GM21576 (cell line): ENCODE data around the gene ABHD17A.

Experiments used
- ATAC-seq: cut with Tn5 transposase; IDR thresholded peaks from one replicate; pipeline ENCODE4 v1.9.1; 2021; ENCODE audit warnings: mild to moderate bottlenecking, moderate library complexity; ENCODE audit not compliant: unreplicated experiment

The ABHD17A gene

DNA sequence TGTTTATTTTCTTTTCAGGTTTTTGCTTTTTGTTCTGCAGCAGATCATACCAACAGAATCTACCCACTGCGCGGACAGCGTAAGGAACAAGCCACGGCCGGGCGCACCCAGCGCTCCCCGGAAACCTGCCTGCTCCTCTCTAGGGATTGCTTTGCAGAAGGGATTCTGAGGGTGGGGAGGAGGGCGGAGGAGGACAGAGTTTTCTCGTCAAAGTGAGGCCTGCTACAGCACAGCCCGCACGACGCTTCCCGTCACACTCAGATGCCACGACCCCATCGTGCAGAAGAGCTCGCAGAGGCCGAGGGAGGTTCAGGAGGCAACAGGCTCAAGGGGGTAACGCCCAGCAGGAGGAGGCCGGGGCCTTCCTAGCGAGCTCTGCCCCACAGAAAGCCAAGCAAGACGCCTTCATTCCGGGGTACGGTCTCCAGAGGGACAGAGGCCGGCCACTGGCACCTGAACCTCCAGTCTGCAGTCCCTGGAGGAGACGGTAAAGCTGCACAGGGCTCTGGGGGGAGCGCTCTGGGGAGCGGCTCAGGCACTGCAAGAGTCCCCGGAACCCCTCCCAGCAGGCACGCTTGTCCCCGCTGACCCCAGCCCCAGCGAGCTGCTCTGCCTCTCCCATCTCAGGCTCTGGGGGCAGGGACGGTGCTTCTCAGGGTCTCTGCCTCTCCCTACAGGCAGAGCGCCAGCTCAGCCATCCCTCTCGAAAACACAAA, 43.9 kb downstream of the ABHD17A start:
- ATAC-seq = no peak

DNA sequence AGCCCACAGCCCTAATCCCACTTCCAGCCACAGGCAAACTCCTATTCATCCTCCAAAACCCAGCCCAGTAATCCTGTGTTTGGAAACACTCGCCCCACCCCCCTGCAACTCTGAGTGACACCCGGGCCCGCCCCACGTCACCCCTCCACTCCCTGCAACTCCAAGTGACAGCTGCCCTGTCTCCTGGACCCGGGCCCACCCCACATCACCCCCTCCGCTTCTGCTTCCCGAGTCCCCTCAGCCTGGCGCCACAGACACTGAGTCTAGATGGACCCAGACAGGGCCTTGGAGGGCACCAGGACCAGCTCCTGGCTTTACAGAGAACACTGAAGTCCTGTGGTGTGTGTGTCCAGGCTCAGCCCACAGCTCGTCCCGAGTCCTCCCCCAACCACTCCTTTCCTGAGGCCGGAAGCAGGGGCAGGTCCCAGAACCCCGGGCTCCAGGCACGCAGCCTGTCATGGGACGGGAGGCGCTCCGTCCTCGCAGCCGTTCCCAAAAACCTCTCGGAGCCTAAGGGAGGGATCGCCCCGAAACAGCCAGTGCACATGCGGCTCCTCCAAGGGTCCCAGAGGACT, 44.7 kb downstream of the ABHD17A start:
- ATAC-seq = no peak

DNA sequence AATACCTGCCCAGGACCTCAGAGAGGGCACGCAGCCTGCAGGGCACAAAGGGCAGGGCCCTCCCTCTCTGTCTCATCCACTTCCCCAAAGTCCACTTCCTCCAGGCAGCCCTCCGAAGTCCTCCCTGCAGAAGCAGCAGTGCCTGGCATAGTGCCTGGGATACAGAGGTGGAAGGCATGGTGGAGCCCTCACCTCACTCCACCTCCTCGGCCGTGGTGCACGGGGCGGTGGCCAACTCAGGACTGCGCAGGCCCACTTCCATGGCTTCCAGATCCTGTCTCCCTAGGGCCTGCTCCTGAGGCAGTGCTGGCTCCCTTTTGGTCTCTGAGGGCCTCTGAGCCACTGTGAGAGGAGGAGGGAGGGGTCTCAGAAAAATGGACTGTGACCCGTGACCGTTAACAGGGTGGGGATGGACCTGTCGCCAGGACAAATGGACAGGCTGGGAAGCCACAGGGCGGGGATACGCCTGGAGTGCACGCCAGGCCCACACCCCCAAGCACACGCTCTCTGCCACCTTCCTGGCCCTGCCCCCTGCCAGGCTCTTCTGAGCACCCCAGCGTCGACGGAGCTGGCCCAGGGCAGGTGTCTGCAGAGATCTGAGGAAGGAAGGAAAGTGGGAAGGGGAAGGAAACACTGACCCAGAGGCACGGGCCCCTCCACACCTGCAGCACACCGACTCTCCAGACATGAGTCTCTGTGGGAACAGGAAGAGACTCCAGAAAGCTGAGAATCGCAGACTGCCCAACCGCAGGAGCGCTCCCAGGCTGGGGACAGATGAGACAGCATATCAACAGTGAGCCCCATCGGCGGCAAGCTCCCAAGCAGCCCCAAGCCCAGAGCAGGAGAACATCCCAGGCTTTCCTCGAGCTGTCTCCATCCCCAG, 45.4 kb downstream of the ABHD17A start:
- ATAC-seq = no peak

DNA sequence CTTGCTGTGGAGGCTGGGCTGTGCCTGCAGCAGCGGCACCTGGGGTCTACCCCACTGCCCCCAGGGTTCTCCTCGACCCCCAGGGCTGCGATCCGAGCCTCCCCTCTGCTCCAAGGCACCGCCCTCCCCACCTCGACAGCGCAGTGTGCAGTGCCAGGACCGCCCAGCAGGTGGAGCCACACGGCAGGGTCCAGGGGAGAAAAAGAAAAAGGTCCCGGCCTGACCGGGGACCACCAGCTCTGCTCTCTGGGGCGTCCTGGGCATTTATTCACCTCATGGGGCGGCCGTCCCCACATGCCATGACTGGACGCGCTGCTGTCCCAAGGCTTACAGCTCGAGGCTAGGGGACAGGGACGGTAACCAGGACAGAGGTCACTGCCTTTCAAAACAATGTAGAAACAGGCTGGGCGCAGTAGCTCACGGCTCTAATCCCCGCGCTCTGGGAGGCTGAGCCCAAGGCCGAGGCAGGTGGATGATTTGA, 47.6 kb downstream of the ABHD17A start:
- ATAC-seq = no peak

DNA sequence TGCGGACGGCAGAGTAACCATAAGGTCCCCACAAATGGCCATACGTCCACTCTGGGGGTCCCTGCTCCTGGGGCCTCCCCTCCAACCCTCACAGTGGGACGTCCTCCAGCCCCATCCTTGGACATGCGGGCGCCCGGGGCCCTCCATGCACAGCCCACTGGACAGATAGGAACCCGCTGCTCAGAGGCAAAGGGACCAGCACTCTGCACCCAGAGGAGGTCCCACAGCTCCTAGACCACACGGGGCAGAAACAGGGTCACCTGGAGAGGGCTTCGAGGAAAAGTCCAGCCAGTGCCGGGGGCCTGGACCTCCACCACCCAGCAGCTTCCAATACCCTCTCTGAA, 48.1 kb downstream of the ABHD17A start:
- ATAC-seq = no peak

DNA sequence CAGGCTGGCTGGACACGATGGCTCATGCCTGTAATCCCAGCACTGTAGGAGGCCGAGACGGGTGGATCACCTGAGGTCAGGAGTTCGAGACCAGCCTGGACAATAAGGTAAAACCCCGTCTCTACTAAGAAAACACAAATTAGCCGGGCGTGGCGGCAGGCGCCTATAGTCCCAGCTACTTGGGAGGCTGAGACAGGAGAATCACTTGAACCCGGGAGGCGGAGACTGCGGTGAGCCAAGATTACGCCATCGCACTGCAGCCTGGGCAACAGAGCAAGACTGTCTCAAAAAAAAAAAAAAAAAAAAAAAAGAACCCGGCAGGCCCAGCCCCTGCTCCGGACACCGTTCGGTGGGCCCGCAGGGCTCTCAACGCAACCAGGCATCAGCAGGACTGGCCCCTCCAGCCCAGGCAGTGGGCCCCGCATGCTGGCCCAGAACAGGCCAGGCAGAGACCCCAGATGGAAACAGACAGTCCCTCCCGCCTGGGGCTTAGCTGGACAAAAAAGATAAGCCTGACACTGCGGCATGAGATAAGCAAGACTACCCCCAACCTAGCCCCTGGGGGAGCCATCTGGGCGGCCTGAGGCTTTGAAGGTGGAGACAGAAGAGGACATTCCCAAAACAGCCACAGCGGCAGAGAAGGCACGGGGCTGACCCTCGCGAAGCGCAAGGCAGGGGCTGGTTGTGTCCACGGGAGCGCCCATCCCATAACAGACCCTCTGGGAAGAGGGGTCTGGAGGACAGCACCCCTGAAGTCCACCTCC, 48.7 kb downstream of the ABHD17A start:
- ATAC-seq = no peak

DNA sequence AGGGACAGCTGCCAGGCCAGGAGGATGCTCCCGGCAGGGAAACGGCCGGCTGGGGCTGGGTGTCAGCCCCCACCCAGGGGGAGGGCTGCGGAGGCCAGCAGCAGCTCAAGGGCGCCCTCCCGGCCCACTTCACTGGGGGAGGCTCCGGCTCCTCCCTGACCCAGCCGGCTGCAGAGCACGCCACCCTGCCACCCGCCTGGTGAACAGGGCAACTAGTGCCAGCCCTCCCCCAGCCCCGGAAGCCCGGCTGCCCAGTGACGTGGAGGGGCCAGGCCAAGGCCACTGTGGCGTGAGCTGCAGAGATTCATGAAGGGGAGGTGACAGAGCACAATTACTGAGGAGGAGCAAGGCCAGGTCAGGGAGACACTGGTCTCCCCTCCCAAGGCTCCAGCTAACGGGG, 51.8 kb downstream of the ABHD17A start:
- ATAC-seq = no peak

DNA sequence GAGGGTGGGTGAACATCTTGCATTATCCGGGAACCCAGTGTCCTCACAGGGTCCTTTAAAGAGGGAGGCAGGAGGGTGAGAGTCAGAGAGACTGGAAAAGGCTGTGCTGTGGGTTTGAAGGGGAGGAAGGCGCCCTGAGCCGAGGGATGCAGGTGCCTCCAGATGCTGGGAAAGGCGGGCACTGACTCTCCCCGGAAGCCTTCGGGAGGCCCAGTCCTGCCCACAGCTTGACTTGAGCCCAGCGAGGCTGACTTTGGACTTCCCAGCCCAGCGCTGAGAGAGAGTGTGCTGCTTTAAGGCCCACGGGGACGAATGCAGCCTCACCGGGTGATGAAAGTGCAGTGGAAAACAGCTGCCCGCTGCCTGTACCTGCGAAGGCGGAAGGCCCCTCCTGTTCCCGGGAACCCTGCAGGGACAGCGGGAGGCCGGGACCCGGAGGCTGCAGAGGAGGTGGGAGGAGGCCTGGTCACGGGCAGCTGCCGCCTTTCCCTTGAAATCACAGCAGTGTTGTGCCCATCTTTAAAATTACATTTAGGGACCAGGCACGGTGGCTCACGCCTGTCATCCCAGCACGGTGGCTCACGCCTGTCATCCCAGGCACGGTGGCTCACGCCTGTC, 53.1 kb downstream of the ABHD17A start:
- ATAC-seq = no peak

DNA sequence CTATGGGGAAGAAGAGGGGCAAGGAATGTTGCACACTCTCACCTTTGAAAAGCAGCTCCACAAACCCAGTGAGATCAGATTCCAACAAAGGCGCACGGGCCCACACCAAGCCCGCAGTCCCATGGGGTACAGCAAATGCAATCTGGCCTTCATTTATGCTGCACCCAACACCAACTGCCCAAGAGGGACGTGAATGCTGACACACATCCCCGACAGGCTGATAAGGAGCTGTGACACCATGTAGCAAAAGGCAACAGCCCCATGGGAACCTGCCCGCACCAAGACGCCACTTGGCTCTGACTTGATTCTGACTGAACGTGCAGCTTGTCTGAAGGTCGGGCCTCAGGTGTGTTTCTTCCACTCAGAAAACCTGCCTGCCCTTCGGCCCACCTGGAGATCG, 54.3 kb downstream of the ABHD17A start:
- ATAC-seq = no peak

DNA sequence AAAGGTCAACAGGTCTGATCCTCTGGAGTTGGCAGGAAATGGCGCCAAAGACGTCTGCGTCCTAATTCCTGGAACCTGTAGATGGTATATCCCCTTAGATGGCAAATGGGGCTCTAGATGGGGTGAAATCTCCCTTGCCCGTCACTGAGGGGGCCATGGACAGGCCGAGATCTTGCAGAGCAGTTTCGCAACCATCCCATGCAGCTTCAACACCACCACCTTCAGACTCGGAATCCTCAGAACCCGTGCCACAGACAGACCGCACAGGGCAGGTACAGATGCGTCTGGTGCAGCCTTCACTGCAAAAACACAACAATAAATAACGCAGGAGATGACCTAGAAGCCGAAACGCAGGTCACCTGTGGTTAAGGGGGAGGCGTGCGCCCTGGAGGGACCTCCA, 54.7 kb downstream of the ABHD17A start:
- ATAC-seq = no peak

DNA sequence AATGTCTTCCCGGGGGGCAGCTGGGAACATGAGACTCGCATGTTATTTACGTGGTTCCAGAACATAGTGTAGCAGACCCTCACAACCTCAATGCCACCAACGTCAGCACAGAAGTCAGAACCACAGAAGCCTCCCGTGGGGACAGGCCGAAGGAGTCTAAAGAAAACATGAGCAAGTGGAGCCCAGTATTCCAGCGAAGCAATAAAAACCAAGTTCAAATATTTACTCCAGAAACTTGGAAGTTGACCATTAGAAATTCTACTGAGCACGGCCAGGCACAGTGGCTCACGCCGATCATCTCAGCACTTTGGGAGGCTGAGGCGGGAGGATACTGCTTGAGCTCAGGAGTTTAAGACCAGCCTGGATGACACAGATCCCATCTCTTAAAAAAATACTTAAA, 55.3 kb downstream of the ABHD17A start:
- no peak for ATAC-seq

DNA sequence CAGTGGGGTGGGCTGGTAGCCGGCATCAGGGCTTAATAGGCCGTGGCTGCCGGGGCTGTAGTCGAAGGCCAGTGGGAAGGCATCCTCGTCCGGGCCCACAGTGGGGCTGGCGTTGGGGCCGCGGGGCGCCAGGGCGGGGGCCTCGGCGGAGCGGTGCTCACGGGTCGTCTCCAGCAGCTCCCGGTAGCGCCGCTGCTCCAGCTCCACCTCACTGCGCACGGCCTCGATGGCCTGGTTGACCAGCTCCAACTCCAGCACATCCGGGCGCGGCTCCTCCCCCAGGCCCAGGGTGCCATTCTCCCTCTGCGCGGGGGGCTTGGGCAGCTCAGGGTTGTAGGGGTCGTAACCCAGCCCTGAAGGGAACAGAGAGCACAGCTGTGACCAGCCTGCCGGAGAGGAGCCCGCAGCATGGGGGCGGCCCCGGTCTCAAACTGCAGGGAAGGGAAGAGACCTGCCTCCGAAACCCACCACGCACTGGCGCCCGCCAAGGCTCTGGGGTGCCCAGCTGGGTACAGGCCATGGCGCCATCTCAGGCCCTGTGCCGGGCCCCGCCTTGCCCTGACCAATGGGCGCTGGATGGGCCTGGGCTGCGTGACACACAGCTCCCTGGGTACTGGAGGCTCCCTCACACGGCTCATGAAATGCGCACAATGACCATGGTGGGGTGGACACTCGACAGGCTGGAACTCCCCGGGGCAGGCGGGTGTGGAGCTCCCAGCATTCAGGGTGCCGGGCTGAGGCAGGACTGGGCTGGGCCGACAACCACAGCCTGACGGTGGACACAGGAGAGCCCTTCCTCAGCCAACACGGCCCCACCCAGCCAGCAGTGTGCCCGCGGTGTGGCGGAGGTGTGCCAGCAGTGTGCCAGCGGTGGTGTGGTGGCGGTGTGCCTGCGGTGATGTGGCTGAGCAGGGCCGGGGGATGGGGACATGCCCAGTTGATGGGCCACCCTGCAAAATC, 56.7 kb downstream of the ABHD17A start:
- ATAC-seq = no peak

DNA sequence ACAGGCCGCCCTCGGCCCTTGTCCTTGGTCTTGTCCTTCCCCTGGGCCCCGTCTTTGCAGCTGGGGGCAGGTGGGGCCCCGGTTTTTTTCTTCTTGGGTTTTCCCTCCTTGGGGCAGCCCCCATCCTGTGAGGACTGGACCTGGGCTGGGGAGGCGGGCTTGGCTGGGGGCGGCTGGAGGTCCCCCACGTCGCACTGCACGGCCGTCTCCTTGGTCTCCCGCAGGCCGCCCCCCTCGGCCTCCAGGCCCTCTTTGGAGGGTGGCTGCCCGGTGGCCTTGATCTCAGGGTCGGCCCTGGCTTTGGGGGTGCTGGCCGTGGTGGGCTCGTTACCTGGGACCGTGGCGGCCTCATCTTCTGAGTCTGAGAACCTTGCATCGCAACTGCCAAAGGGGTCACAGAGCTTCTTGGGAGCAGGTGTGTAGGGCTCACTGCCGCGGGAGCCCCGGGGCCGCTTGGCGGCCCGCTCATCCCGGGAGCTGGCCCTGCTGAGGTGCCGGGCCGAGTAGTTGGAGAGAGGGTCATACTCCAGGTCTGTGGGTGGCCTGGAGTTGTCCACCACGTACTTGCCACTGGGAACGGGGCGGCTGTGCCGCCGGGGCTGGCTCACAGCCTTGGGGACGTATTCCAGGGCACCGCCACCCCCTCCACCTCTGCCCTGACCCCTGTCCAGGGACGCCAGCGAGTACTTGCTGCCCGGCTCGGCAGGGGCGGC, 57.6 kb downstream of the ABHD17A start:
- ATAC-seq = no peak
